ENCODE measurements around the gene FILIP1.

FILIP1 gene

DNA sequence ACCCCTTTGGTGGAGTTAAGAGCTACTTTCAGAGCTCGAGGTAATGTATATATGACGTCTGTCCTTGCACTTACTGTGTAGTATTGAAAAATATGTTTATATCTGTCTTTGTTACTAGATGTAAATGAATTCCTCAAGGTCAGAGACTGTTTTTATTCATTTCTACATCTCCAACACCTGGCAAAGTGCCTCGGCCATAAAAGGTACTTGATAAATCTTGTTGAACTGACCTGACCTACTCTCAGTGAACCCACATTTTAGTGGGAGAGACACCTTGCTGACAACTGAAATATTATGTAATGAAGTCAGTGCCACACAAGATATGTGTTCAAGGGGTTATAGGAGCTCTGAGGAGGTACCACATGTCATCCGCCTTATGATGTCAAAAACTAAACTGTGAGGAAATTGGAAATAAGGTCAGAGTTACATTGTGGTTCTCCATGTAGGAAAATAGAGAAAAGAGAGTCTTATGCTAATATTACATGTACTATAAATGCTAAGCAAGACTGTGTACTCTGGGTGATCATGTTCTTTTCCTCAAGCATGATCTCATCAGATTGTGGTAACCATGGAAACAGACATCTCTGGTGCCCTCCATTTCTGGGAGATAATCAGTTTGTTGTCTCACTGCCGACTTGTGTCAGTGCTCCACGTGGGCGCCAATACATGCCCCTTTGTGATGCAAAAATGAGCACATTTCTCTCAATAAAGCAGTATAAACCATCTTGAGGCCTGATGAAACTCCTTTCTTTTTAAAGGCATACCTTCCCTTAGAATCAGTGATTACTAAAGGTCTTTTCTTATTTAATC is 203.3 kb downstream of the FILIP1 start:
- no peak overlapping the region for H3K27ac ChIP-seq
- TF ChIP-seq, protein P1, sequence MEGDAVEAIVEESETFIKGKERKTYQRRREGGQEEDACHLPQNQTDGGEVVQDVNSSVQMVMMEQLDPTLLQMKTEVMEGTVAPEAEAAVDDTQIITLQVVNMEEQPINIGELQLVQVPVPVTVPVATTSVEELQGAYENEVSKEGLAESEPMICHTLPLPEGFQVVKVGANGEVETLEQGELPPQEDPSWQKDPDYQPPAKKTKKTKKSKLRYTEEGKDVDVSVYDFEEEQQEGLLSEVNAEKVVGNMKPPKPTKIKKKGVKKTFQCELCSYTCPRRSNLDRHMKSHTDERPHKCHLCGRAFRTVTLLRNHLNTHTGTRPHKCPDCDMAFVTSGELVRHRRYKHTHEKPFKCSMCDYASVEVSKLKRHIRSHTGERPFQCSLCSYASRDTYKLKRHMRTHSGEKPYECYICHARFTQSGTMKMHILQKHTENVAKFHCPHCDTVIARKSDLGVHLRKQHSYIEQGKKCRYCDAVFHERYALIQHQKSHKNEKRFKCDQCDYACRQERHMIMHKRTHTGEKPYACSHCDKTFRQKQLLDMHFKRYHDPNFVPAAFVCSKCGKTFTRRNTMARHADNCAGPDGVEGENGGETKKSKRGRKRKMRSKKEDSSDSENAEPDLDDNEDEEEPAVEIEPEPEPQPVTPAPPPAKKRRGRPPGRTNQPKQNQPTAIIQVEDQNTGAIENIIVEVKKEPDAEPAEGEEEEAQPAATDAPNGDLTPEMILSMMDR (conservative IDR thresholded peaks at IDR 0.05) = no peak
- TF ChIP-seq ZFX (IDR thresholded peaks at IDR 0.05) = no peak

DNA sequence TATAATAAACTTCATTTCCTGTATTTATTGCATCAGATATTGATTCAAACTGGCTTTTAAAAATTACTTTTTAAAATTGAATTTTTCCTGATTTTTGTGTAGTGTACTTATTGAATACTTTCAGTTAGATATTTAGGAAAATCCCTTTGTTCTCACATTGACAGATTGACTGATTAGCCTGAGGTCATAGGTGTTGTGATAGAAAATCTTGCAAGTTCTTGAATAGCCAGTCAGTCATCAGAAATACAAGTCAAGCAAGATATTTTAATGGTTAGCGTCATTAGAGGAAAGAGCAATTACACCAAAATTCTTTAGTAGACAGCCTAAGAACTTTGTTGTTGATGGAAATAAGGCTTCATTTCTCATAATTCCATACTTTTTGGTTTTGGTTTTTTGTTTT is 205.6 kb downstream of the FILIP1 start:
- TF ChIP-seq ZFX (IDR thresholded peaks at IDR 0.05) = no peak
- TF ChIP-seq, protein P1 (conservative IDR thresholded peaks at IDR 0.05) = no peak
- no peak overlapping the region for H3K27ac ChIP-seq

DNA sequence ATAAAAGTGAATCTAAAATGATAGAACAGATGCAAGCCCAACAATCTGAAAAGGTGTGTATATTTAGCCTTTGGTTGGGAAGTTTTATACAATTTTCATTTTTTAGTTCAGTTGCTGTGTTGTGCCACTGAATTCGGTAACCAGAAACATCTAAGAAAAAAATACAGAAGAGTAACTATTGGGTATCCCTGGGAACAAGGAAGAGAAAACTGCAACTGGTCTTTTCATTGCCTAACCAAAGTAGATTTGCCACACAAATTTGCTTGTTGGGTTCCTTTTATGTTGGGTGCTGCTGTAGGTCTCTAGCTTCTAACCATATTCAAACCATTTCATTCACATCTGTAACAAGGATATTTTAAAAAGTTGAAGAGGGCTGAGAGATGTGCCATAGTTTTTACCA is 206.2 kb downstream of the FILIP1 start:
- TF ChIP-seq, protein P1 (conservative IDR thresholded peaks at IDR 0.05) = no peak
- TF ChIP-seq ZFX (IDR thresholded peaks at IDR 0.05) = no peak
- no peak overlapping the region for H3K27ac ChIP-seq

DNA sequence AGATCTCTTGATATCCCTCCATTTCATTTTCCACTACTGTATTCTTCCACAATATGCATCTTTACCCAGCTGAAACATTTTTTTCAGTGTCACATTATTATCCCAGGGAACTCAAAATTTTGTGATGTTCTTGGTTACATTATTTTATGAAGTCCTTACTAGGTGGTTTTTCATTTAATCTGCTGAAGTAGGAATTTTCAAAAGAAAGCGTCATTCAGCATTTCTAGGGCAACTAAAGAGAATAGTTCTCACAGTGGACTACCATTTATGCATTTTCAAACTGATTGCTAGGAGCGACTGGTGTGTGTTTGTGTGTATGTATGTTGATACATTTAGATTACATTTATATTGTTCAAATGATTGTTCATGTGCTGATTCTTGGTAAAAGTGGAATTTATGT is 206.6 kb downstream of the FILIP1 start:
- H3K27ac ChIP-seq = no peak overlapping the region
- TF ChIP-seq, protein P1 (conservative IDR thresholded peaks at IDR 0.05) = no peak
- no peak for TF ChIP-seq ZFX (IDR thresholded peaks at IDR 0.05)

DNA sequence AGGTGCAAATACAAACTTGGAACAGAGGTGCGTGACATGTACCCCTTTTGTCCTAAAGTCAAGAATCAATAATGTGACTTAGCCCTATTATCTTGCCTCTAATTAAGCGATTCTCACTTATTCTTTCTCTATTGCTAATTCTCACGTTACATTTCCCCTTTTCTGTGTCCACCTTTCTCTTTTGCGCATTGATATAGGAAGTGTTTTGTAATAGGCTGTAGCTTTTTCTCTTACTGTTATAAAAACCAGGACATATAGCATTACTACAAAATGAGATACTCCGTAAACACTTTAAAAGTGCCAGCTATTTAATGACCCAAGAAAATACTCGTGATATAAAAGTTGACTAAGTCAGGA is 208.3 kb downstream of the FILIP1 start:
- H3K27ac ChIP-seq = peak overlapping the region; percentile 90
- TF ChIP-seq ZFX (IDR thresholded peaks at IDR 0.05) = no peak

DNA sequence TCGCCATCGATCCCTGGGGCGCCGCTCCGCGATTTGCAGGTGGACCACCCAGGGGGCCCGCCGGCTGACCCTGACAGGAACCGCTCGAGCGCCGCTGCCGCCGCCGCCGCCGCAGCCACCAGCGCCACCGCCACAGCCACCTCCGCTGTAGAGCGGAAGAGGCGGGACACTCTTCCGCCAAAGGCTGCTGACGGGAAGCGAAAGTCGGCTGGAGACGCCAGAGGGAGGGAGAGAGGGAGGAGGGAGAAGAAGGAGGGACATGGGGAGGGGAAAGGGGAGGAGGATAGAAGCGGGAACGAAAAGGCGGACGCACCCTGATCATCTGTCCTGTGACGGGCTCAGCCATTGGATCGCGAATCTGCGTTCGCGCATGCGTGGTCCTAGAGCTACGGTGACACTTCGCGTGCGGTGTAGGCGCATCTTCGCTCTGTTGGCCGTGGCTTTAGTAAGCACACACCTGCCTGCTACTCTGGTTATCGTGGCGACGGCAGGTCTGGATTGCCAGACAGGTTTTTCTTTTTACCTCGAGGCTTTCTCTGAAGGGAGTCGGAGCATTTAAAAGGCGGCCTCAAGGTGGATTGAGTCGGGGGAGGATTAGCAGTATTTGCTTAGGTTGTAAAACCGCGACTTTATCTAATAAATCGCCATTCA is 208.8 kb downstream of the FILIP1 start, which contains the start of gene TMEM30A:
TSS of gene TMEM30A (minus strand) at position 161 of the 651 bp plus-strand sequence. CDS start at position 7, 154 bp downstream.
- TF ChIP-seq ZFX (IDR thresholded peaks at IDR 0.05) = no peak
- TF ChIP-seq, protein P1 (conservative IDR thresholded peaks at IDR 0.05) = no peak
- H3K27ac ChIP-seq = peak within 1 kb of the TSS; percentile 90

DNA sequence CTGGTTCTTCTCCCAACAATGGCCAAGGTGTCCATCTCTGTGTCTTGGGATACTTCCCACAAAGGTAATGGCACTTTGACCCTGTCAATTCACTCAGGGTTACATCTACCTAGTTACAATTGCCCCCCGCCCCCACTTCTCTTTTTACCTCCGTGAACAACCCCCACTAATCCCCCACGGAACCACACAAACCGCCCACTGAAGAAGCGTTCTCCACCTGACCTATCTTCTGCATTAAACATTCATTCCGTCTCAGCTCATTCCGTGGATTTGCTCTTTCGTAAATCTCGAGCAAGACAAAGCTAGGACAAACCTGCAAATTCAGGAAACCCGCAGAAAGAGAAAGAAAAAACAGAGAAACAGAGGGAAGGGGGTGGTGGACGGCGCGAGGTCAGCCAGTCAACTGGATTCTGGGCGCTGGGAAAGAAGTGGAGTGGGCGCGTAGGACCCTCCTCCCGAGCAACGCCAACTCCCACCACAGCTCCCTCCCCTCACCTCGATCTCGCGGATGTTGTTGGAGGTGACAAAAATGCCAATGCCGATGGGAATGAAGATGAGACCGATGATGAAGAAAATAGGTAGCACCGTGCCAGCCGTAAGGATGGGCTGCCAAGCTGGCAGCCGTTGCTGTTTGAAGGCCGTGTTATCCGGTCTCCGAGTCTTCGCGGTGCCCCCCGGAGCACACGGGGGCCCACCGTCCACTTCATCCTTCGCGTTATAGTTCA is 209.5 kb downstream of the FILIP1 start:
- peak; percentile 45 for TF ChIP-seq ZFX (IDR thresholded peaks at IDR 0.05)
- TF ChIP-seq, protein P1 (conservative IDR thresholded peaks at IDR 0.05) = no peak
- H3K27ac ChIP-seq = peak overlapping the region; percentile 90
